Pancreas (tissue), 10 donors: ENCODE measurements around the gene VAV2. TPM values are rescaled to one million over a fixed set of nuclear protein-coding genes. Genes with fewer than 3 reads are reported as not detected.
"Not testable (repeated sequence)": the region's sequence is repeated elsewhere in the genome, so short reads cannot be mapped to it uniquely, and the experiment has no call there.

Experiments
- ATAC-seq, 4 donors: fragments of 200-7000 bp; cut with Tn5 transposase; one replicate each; pipeline versions ENCODE4 v1.8.0 to v1.9.1; 2020; ENCODE audit warnings: mild to moderate bottlenecking in 4 of 4, moderate library complexity in 4 of 4
- DNase-seq, 6 donors: peaks; one replicate each; pipeline ENCODE4 v3.0.0-alpha.2; 2020
- FAIRE-seq: peaks from 2 replicates; lab custom pipeline; 2012; peaks lifted over from hg19 to GRCh38; lab: Jason Lieb, UNC
- H3K27ac ChIP-seq, 4 donors: fragments of 200-600 bp; sonication (generic); 1 replicate in 3 of 4; 2 replicates in 1 of 4; pipeline versions ENCODE4 v1.5.0 to v1.8.0; 2020
- H3K27me3 ChIP-seq, 4 donors: fragments of 200-600 bp; one replicate each; pipeline ENCODE4 v1.8.0; 2021
- H3K36me3 ChIP-seq, 3 donors: fragments of 200-600 bp; sonication (generic) in 1 of 3; one replicate each; pipeline versions ENCODE4 v1.5.0 to v1.8.0; 2020 to 2021
- H3K4me1 ChIP-seq, 3 donors: fragments of 200-600 bp; one replicate each; pipeline ENCODE4 v1.8.0; 2021
- H3K4me3 ChIP-seq, 4 donors: fragments of 200-600 bp; sonication (generic) in 2 of 4; one replicate each; pipeline versions ENCODE4 v1.5.0 to v1.8.0; 2020 to 2021
- H3K9me3 ChIP-seq, 4 donors: fragments of 200-600 bp; one replicate each; pipeline ENCODE4 v1.8.0; 2021
- CTCF ChIP-seq, 4 donors: fragments of 200-600 bp; sonication (generic) in 3 of 4; IDR thresholded peaks; one replicate each; pipeline versions ENCODE4 v1.5.0 to v1.8.0; 2021; ENCODE audit warnings: antibody characterized with exemption in 4 of 4
- WGBS, 2 donors: extraction: QIAGEN DNeasy Blood & Tissue Kit; methylation state at CpG; one replicate each; pipeline ENCODE4 v1.1.7; 2013; 5-methylcytosine and 5-hydroxymethylcytosine counted together
- intact Hi-C, 3 donors: fragments of 100-400 bp; cut with DNase I; formaldehyde crosslinking; loops; one replicate each; pipeline versions ENCODE4 v1.11.1 to v1.14.2; 2022
- polyA plus RNA-seq, 2 donors: library from polyadenylated mRNA; stranded (reverse); fragments of 200-250 nt; gene quantifications; one replicate each; pipeline ENCODE4 v1.2.3, GENCODE V29; 2013
- total RNA-seq, 6 donors: library from RNA; stranded (reverse); fragmentation: NEBNext Ultra II Directional in 4 of 6; extraction: Animal tissue kit (Norgen Biotek cat#: 25700) in 4 of 6; gene quantifications; one replicate each; pipeline versions ENCODE4 v1.2.1 to v1.2.4, GENCODE V29; 2021 to 2023
- donor health status: healthy with polysubstance abuse.
- donor health status: DM: no; HTN: no; CAD: no; lungs with moderate emphysema.
- donor health status: DM: no; HTN: no; CAD: no.
- donor health status: control.
- donor health status: control.
- donor health status: Bipolar disorder and iron deficiency.
- donor health status: DM: yes; HTN: yes; CAD: no.
- donor health status: DM: no; HTN: no; CAD: no.
- donor health status: DM: no; HTN: no; CAD: no.
- donor health status: DM: yes; HTN: yes; CAD: no.

The VAV2 gene
- total and polyA plus RNA-seq, 8 donors: 20.5 to 41.0 (median 33.6) TPM

- Histone ChIP-seq H3K36me3 (no peaks in the 10 kb centered on the region), H3K9me3 (no peaks in the 10 kb centered on the region), H3K4me3 (no peak overlapping the region), H3K27ac (no peak overlapping the region), H3K4me1 (peaks cover 13 to 26% (median 24%) of the 10 kb centered on the region in 3 donors), H3K27me3 (no peaks in the 10 kb centered on the region)
- 76 to 89% methylated on average over 10 of the region's 10 CpGs for WGBS, 2 donors
- TF ChIP-seq CTCF (IDR thresholded peaks at IDR 0.05): no peak
- FAIRE-seq (no peak), DNase-seq (no peak), ATAC-seq (no peak)
- intact Hi-C loops: no loop called here
Measured at GRCh38 chr9:133929599-133929998, 62.5 kb downstream of the VAV2 start.

GRCh38 chr9:133928248-133928764, 63.8 kb downstream of the VAV2 start:
- no peaks in the 10 kb centered on the region for H3K36me3 ChIP-seq
- FAIRE-seq: no peak
- 16 to 18% methylated on average over 14 of the region's 14 CpGs for WGBS, 2 donors
- peak in 2 of 6 donors; percentile 46 to 63 for DNase-seq
- no peak overlapping the region for H3K4me3 ChIP-seq
- no peaks in the 10 kb centered on the region for H3K27me3 ChIP-seq
- H3K9me3 ChIP-seq: no peaks in the 10 kb centered on the region
- peaks cover 13 to 26% (median 24%) of the 10 kb centered on the region in 3 donors for H3K4me1 ChIP-seq
- peak overlapping the region in 3 of 4 donors; percentile 38 to 48 (median 47) for H3K27ac ChIP-seq
- intact Hi-C loops: no loop called here
- peak; percentile 47 to 68 (median 56) for ATAC-seq
- no peak for TF ChIP-seq CTCF (IDR thresholded peaks at IDR 0.05)

DNA sequence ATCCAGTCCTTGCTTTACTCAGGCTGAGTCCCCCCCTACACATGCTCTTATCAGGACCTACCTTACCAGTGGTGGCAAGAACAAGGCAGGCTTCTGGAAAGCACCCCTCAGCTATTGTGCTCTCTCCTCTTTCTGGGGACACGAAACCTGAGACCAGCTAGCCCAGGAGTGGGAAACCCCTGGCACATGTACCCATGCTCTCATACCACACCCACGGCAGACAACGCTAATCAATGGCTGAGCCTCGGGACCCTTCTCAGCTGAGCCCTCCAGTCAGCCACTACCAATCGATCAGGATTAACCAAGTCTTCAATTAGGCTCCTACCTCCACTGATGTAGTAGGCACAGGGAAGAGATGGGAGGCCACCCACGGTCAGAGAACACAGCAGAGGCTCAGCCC, 65.1 kb downstream of the VAV2 start:
- intact Hi-C loops: no loop called here
- H3K36me3 ChIP-seq: no peaks in the 10 kb centered on the region
- TF ChIP-seq CTCF (IDR thresholded peaks at IDR 0.05): no peak
- 66 to 72% methylated on average over 6 of the region's 6 CpGs for WGBS, 2 donors
- H3K27me3 ChIP-seq: no peaks in the 10 kb centered on the region
- no peaks in the 10 kb centered on the region for H3K9me3 ChIP-seq
- H3K4me3 ChIP-seq: no peak overlapping the region
- FAIRE-seq (no peak), DNase-seq (no peak), ATAC-seq (peak in 1 of 4 donors; percentile 43)
- H3K27ac ChIP-seq: peak overlapping the region in 2 of 4 donors; percentile 22 to 55
- H3K4me1 ChIP-seq: peaks cover 15 to 19% (median 17%) of the 10 kb centered on the region in 3 donors

DNA sequence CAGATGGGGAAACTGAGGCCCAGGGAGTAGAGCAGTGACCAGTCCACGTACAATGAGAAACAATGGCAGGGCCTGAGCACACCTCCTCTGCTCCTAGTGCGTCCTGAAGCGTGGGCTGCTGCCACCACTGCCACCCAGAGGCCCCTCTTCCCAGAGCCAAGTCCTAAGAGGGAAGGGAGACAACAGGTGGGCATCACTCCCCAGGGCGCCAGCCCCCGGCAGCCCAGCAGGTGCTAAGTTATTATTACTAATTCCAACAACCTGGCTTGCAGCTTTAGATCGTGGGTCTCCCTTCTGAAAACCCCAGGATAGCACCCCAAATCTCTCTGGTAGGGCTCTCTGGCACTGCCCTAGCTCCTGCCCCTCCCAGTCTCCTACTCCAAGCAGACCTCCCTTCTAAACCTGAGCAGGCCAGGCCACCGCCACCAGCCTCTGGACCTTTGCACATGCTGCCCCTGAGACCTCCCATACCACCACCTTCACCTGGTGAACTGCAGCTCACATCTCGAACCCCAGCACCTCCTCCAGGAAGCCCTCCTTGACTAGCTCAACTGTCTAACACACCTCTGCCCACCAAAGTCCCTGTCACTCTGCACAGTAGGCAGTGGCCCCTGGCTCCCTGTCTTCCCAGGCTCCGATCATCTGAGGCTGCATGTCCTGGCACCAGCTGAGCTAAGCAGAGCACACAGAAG, 65.8 kb downstream of the VAV2 start:
- intact Hi-C loops: no loop called here
- FAIRE-seq (no peak), ATAC-seq (no peak), DNase-seq (no peak)
- Histone ChIP-seq H3K4me1 (peaks cover 14 to 23% (median 22%) of the 10 kb centered on the region in 3 donors), H3K9me3 (no peaks in the 10 kb centered on the region), H3K36me3 (no peaks in the 10 kb centered on the region), H3K4me3 (no peak overlapping the region), H3K27me3 (no peaks in the 10 kb centered on the region), H3K27ac (peak overlapping the region in 1 of 4 donors; percentile 55)
- TF ChIP-seq CTCF (IDR thresholded peaks at IDR 0.05): no peak
- WGBS, 2 donors: 91 to 95% methylated on average over 9 of the region's 9 CpGs

- Histone ChIP-seq H3K4me3 (no peak overlapping the region), H3K27ac (no peak overlapping the region), H3K27me3 (no peaks in the 10 kb centered on the region), H3K4me1 (peaks cover 17 to 24% (median 22%) of the 10 kb centered on the region in 3 donors), H3K9me3 (no peaks in the 10 kb centered on the region), H3K36me3 (no peaks in the 10 kb centered on the region)
- DNase-seq (no peak), ATAC-seq (no peak), FAIRE-seq (no peak)
- TF ChIP-seq CTCF (IDR thresholded peaks at IDR 0.05): no peak
- intact Hi-C loops: no loop called here
- WGBS, 2 donors: 90 to 98% methylated on average over 5 of the region's 5 CpGs
Measured at GRCh38 chr9:133924453-133924852, 67.7 kb downstream of the VAV2 start.

- FAIRE-seq, H3K4me3 ChIP-seq, H3K27ac ChIP-seq, H3K36me3 ChIP-seq, H3K27me3 ChIP-seq, intact Hi-C loops, ATAC-seq, H3K9me3 ChIP-seq, DNase-seq: not testable (repeated sequence)
- H3K4me1 ChIP-seq: peaks cover 15 to 28% (median 23%) of the 10 kb centered on the region in 3 donors
- 95 to 100% methylated on average over 2 of the region's 2 CpGs for WGBS, 2 donors
Measured at GRCh38 chr9:133923608-133924007, 68.5 kb downstream of the VAV2 start.
